Naive B cell (primary cell): ENCODE data around the gene SLC25A44. TPM values are rescaled to one million over a fixed set of nuclear protein-coding genes. Genes with fewer than 3 reads are reported as not detected.

ENCODE experiments used
- ATAC-seq, 2 donors: fragments of 150-1000 bp; cut with Tn5 transposase; 2 replicates each; pipeline ENCODE4 v1.10.0; 2021; ENCODE audit warnings: low read depth in 2 of 2, mild to moderate bottlenecking in 2 of 2, moderate library complexity in 2 of 2
- DNase-seq: peaks from one replicate; pipeline ENCODE4 v3.0.0; 2022
- H3K27ac Mint-ChIP-seq, 6 donors: one replicate each; pipeline ENCODE4 v1.8.0; 2020 to 2022; ENCODE audit warnings: mild to moderate bottlenecking in 6 of 6, mixed read lengths in 6 of 6, moderate library complexity in 5 of 6, inconsistent platforms in 2 of 6
- H3K27me3 Mint-ChIP-seq, 3 donors: one replicate each; pipeline ENCODE4 v1.8.0; 2021 to 2022; ENCODE audit warnings: mixed read lengths in 3 of 3, mild to moderate bottlenecking in 1 of 3
- H3K36me3 Mint-ChIP-seq, 2 donors: one replicate each; pipeline ENCODE4 v1.8.0; 2020 to 2022; ENCODE audit warnings: mixed read lengths in 2 of 2, inconsistent platforms in 1 of 2, mild to moderate bottlenecking in 1 of 2
- H3K4me1 Mint-ChIP-seq, 3 donors: one replicate each; pipeline ENCODE4 v1.8.0; 2020 to 2022; ENCODE audit warnings: mixed read lengths in 3 of 3, inconsistent platforms in 1 of 3, mild to moderate bottlenecking in 1 of 3, moderate library complexity in 1 of 3
- H3K4me3 Mint-ChIP-seq, 8 donors: one replicate each; pipeline ENCODE4 v1.8.0; 2020 to 2022; ENCODE audit warnings: mild to moderate bottlenecking in 8 of 8, mixed read lengths in 8 of 8, moderate library complexity in 8 of 8, inconsistent platforms in 2 of 8
- H3K9me3 Mint-ChIP-seq, 7 donors: one replicate each; pipeline ENCODE4 v1.8.0; 2020 to 2022; ENCODE audit warnings: mixed read lengths in 7 of 7, mild to moderate bottlenecking in 5 of 7, inconsistent platforms in 2 of 7, moderate library complexity in 1 of 7
- polyA plus RNA-seq, 6 donors: library from polyadenylated mRNA; unstranded; fragments of 300-500 nt; fragmentation: Illumina TruSeq; gene quantifications; one replicate each; pipeline ENCODE4 v1.2.3, GENCODE V29; 2021; ENCODE audit warnings: low read depth in 6 of 6

The SLC25A44 gene
- polyA plus RNA-seq, 6 donors from 2014 or later: 9.3 to 16.8 (median 12.9) TPM; not detected in 1

- H3K4me1 Mint-ChIP-seq: peaks cover 22 to 30% (median 23%) of the 10 kb centered on the region in 3 donors
- no peak for DNase-seq
- H3K9me3 Mint-ChIP-seq: no peaks in the 10 kb centered on the region
- no peak for ATAC-seq
- no peaks in the 10 kb centered on the region for H3K27me3 Mint-ChIP-seq
- peaks cover 16 to 40% of the 10 kb centered on the region in 2 donors for H3K36me3 Mint-ChIP-seq
- H3K4me3 Mint-ChIP-seq: no peak overlapping the region
- peak overlapping the region in 1 of 6 donors; percentile 60 for H3K27ac Mint-ChIP-seq
Measured at GRCh38 chr1:156220226-156220625, 26.3 kb downstream of the SLC25A44 start.

- ATAC-seq: no peak
- DNase-seq: no peak
- Mint-ChIP-seq H3K27ac (peak overlapping the region in 1 of 6 donors; percentile 27), H3K9me3 (no peaks in the 10 kb centered on the region), H3K4me1 (peaks cover 25 to 32% (median 26%) of the 10 kb centered on the region in 3 donors), H3K4me3 (no peak overlapping the region), H3K27me3 (no peaks in the 10 kb centered on the region), H3K36me3 (peaks cover 16 to 45% of the 10 kb centered on the region in 2 donors)
Measured at GRCh38 chr1:156221986-156222692, 28.2 kb downstream of the SLC25A44 start.

GRCh38 chr1:156225677-156226014 lies 31.7 kb downstream of the SLC25A44 start:
- Mint-ChIP-seq H3K27ac (peak overlapping the region in 2 of 6 donors; percentile 50 to 61), H3K9me3 (no peaks in the 10 kb centered on the region), H3K4me3 (no peak overlapping the region), H3K36me3 (peaks cover 16 to 43% of the 10 kb centered on the region in 2 donors), H3K27me3 (no peaks in the 10 kb centered on the region), H3K4me1 (peaks cover 7 to 22% (median 12%) of the 10 kb centered on the region in 3 donors)
- ATAC-seq (no peak), DNase-seq (no peak)

- peak overlapping the region in 2 of 6 donors; percentile 45 to 63 for H3K27ac Mint-ChIP-seq
- H3K4me3 Mint-ChIP-seq: no peak overlapping the region
- H3K27me3 Mint-ChIP-seq: no peaks in the 10 kb centered on the region
- H3K9me3 Mint-ChIP-seq: no peaks in the 10 kb centered on the region
- DNase-seq (no peak), ATAC-seq (no peak)
- peaks cover 4 to 19% (median 12%) of the 10 kb centered on the region in 3 donors for H3K4me1 Mint-ChIP-seq
- peaks cover 13 to 38% of the 10 kb centered on the region in 2 donors for H3K36me3 Mint-ChIP-seq
Measured at GRCh38 chr1:156226116-156226538, 32.2 kb downstream of the SLC25A44 start.

- peaks cover 3 to 14% (median 10%) of the 10 kb centered on the region in 3 donors for H3K4me1 Mint-ChIP-seq
- H3K27me3 Mint-ChIP-seq: no peaks in the 10 kb centered on the region
- DNase-seq: no peak
- H3K9me3 Mint-ChIP-seq: no peaks in the 10 kb centered on the region
- H3K36me3 Mint-ChIP-seq: peaks cover 9 to 32% of the 10 kb centered on the region in 2 donors
- peak overlapping the region in 1 of 6 donors; percentile 45 for H3K27ac Mint-ChIP-seq
- no peak overlapping the region for H3K4me3 Mint-ChIP-seq
- ATAC-seq: no peak
Measured at GRCh38 chr1:156226782-156227181, 32.9 kb downstream of the SLC25A44 start.

GRCh38 chr1:156228501-156228900 lies 34.6 kb downstream of the SLC25A44 start:
- H3K4me3 Mint-ChIP-seq: no peak overlapping the region
- peak overlapping the region in 3 of 6 donors; percentile 9 to 68 (median 16) for H3K27ac Mint-ChIP-seq
- no peaks in the 10 kb centered on the region for H3K27me3 Mint-ChIP-seq
- peaks cover 4 to 18% of the 10 kb centered on the region in 2 donors for H3K36me3 Mint-ChIP-seq
- DNase-seq (no peak), ATAC-seq (no peak)
- H3K4me1 Mint-ChIP-seq: peaks cover 3 to 8% (median 6%) of the 10 kb centered on the region in 3 donors
- no peaks in the 10 kb centered on the region for H3K9me3 Mint-ChIP-seq

GRCh38 chr1:156229809-156230472 lies 36.0 kb downstream of the SLC25A44 start:
- Mint-ChIP-seq H3K4me3 (no peak overlapping the region), H3K27me3 (no peaks in the 10 kb centered on the region), H3K36me3 (peaks cover 0 to 13% of the 10 kb centered on the region in 2 donors), H3K27ac (peak overlapping the region in 1 of 6 donors; percentile 15), H3K4me1 (peaks cover 5 to 6% (median 5%) of the 10 kb centered on the region in 3 donors), H3K9me3 (no peaks in the 10 kb centered on the region)
- no peak for DNase-seq
- no peak for ATAC-seq

GRCh38 chr1:156230473-156230837 lies 36.6 kb downstream of the SLC25A44 start:
- Mint-ChIP-seq H3K36me3 (peaks cover 0 to 8% of the 10 kb centered on the region in 2 donors), H3K27ac (peak overlapping the region in 1 of 6 donors; percentile 12), H3K4me1 (peaks cover 2 to 3% (median 2%) of the 10 kb centered on the region in 3 donors), H3K4me3 (no peak overlapping the region), H3K9me3 (no peaks in the 10 kb centered on the region), H3K27me3 (no peaks in the 10 kb centered on the region)
- DNase-seq: no peak
- ATAC-seq: no peak

GRCh38 chr1:156232201-156232894 lies 38.4 kb downstream of the SLC25A44 start:
- H3K36me3 Mint-ChIP-seq: peaks cover 0 to 12% of the 10 kb centered on the region in 2 donors
- no peak for DNase-seq
- H3K4me3 Mint-ChIP-seq: no peak overlapping the region
- no peaks in the 10 kb centered on the region for H3K9me3 Mint-ChIP-seq
- peak overlapping the region in 1 of 6 donors; percentile 63 for H3K27ac Mint-ChIP-seq
- H3K4me1 Mint-ChIP-seq: peaks cover 0 to 1% (median 0%) of the 10 kb centered on the region in 3 donors
- H3K27me3 Mint-ChIP-seq: no peaks in the 10 kb centered on the region
- ATAC-seq: no peak

GRCh38 chr1:156233426-156234127 lies 39.7 kb downstream of the SLC25A44 start:
- no peak for DNase-seq
- H3K27me3 Mint-ChIP-seq: no peaks in the 10 kb centered on the region
- H3K9me3 Mint-ChIP-seq: no peaks in the 10 kb centered on the region
- ATAC-seq: no peak
- H3K4me1 Mint-ChIP-seq: peaks cover 0 to 1% (median 0%) of the 10 kb centered on the region in 3 donors
- H3K36me3 Mint-ChIP-seq: peaks cover 0 to 13% of the 10 kb centered on the region in 2 donors
- peak overlapping the region in 2 of 8 donors; percentile 6 to 35 for H3K4me3 Mint-ChIP-seq
- H3K27ac Mint-ChIP-seq: no peak overlapping the region

GRCh38 chr1:156236164-156236563 lies 42.3 kb downstream of the SLC25A44 start:
- Mint-ChIP-seq H3K36me3 (peaks cover 4 to 25% of the 10 kb centered on the region in 2 donors), H3K4me3 (no peak overlapping the region), H3K27me3 (no peaks in the 10 kb centered on the region), H3K4me1 (peaks cover 0 to 1% (median 0%) of the 10 kb centered on the region in 3 donors), H3K27ac (no peak overlapping the region), H3K9me3 (no peaks in the 10 kb centered on the region)
- ATAC-seq (no peak), DNase-seq (no peak)

- Mint-ChIP-seq H3K4me1 (peaks cover 0 to 1% (median 0%) of the 10 kb centered on the region in 3 donors), H3K27ac (no peak overlapping the region), H3K4me3 (no peak overlapping the region), H3K36me3 (peaks cover 4 to 25% of the 10 kb centered on the region in 2 donors), H3K9me3 (no peaks in the 10 kb centered on the region), H3K27me3 (no peaks in the 10 kb centered on the region)
- ATAC-seq: no peak
- DNase-seq: no peak
Measured at GRCh38 chr1:156238248-156238647, 44.3 kb downstream of the SLC25A44 start.

GRCh38 chr1:156241311-156241811 lies 47.5 kb downstream of the SLC25A44 start:
- Mint-ChIP-seq H3K36me3 (peaks cover 4 to 25% of the 10 kb centered on the region in 2 donors), H3K27me3 (peaks cover 0 to 23% (median 10%) of the 10 kb centered on the region in 3 donors)

More at GRCh38 chr1:156241311-156241811, 47.5 kb downstream of the SLC25A44 start:
- DNase-seq (no peak), ATAC-seq (no peak)
- Mint-ChIP-seq H3K9me3 (no peaks in the 10 kb centered on the region), H3K4me3 (no peak overlapping the region), H3K4me1 (peaks cover 13 to 18% (median 16%) of the 10 kb centered on the region in 3 donors), H3K27ac (no peak overlapping the region)
